Skin epidermis (tissue), 12 donors: ENCODE results near the gene CCDC15.
A peak's percentile ranks its signal among the peaks of the same experiment; 100 is the strongest.

Experiments used
- H3K27ac ChIP-seq, 21 experiments: fragments of 200-600 bp; sonication (generic) in 11 of 21; one replicate each; pipeline ENCODE4 v1.5.0; 2020; ENCODE audit warnings: mild to moderate bottlenecking in 3 of 21, inconsistent platforms in 2 of 21, moderate library complexity in 2 of 21
- H3K4me3 ChIP-seq, 7 experiments: fragments of 200-600 bp; sonication (generic) in 2 of 7; one replicate each; pipeline ENCODE4 v1.5.0; 2020; ENCODE audit warnings: inconsistent platforms in 2 of 7, mild to moderate bottlenecking in 2 of 7, moderate library complexity in 1 of 7

Gene CCDC15

GRCh38 chr11:124953753-124954589 lies at the start of gene CCDC15:
Gene CCDC15 (plus strand): TSS chr11:124954202. CDS start chr11:124954733, 531 bp downstream.
- peak within 1 kb of the TSS; percentile 62 to 73 (median 70) for H3K4me3 ChIP-seq
- peak within 1 kb of the TSS; percentile 62 to 90 (median 82) for H3K27ac ChIP-seq

- no peak overlapping the region for H3K27ac ChIP-seq
- H3K4me3 ChIP-seq, result no peak overlapping the region
Observed at GRCh38 chr11:124915541-124916369, 38.2 kb upstream of the CCDC15 start.

GRCh38 chr11:124916370-124916710 lies 37.7 kb upstream of the CCDC15 start:
- no peak overlapping the region for H3K27ac ChIP-seq
- no peak overlapping the region for H3K4me3 ChIP-seq

- Histone ChIP-seq H3K4me3 (no peak overlapping the region), H3K27ac (no peak overlapping the region)
Observed at GRCh38 chr11:124917115-124917637, 36.8 kb upstream of the CCDC15 start.

- H3K4me3 ChIP-seq, result no peak within 1 kb of the TSS
- H3K27ac ChIP-seq, result no peak within 1 kb of the TSS
Observed at GRCh38 chr11:124918950-124919349, 35.1 kb upstream of the CCDC15 start, which contains the start of gene HEPN1. Gene HEPN1 (plus strand): TSS chr11:124919250.

- no peak overlapping the region for H3K4me3 ChIP-seq
- H3K27ac ChIP-seq, result no peak overlapping the region
Observed at GRCh38 chr11:124919898-124920297, 34.1 kb upstream of the CCDC15 start.

- H3K4me3 ChIP-seq, result peak overlapping the region in 1 of 7 experiments; percentile 35
- peak overlapping the region in 1 of 21 experiments; percentile 73 for H3K27ac ChIP-seq
Observed at GRCh38 chr11:124920356-124920755, 33.6 kb upstream of the CCDC15 start.

GRCh38 chr11:124920870-124921609 lies 33.0 kb upstream of the CCDC15 start:
- H3K27ac ChIP-seq, result peak overlapping the region in 11 of 21 experiments; percentile 3 to 73 (median 31)
- peak overlapping the region; percentile 18 to 46 (median 32) for H3K4me3 ChIP-seq

- Histone ChIP-seq H3K4me3 (no peak overlapping the region), H3K27ac (no peak overlapping the region)
Observed at GRCh38 chr11:124922831-124923230, 31.2 kb upstream of the CCDC15 start.

- no peak overlapping the region for H3K27ac ChIP-seq
Observed at GRCh38 chr11:124923296-124923695, 30.7 kb upstream of the CCDC15 start.

GRCh38 chr11:124928942-124929665 lies 24.9 kb upstream of the CCDC15 start:
- H3K4me3 ChIP-seq, result no peak overlapping the region

More at GRCh38 chr11:124923296-124923695, 30.7 kb upstream of the CCDC15 start:
- no peak overlapping the region for H3K4me3 ChIP-seq

GRCh38 chr11:124930799-124931198 lies 23.2 kb upstream of the CCDC15 start:
- H3K27ac ChIP-seq, result no peak overlapping the region
- H3K4me3 ChIP-seq, result no peak overlapping the region

More at GRCh38 chr11:124928942-124929665, 24.9 kb upstream of the CCDC15 start:
- H3K27ac ChIP-seq, result no peak overlapping the region

GRCh38 chr11:124934862-124935547 lies 19.0 kb upstream of the CCDC15 start:
- H3K4me3 ChIP-seq, result no peak overlapping the region
- H3K27ac ChIP-seq, result no peak overlapping the region

- Histone ChIP-seq H3K27ac (no peak within 1 kb of the TSS), H3K4me3 (no peak within 1 kb of the TSS)
Observed at GRCh38 chr11:124935548-124936514, 18.2 kb upstream of the CCDC15 start, which contains the start of gene HEPACAM. Gene HEPACAM (minus strand): TSS chr11:124936047. CDS start chr11:124936006, 41 bp downstream.

- H3K27ac ChIP-seq, result no peak overlapping the region
- H3K4me3 ChIP-seq, result no peak overlapping the region
Observed at GRCh38 chr11:124937336-124937935, 16.6 kb upstream of the CCDC15 start.

GRCh38 chr11:124938206-124938765 lies 15.7 kb upstream of the CCDC15 start:
- no peak overlapping the region for H3K27ac ChIP-seq
- no peak overlapping the region for H3K4me3 ChIP-seq
